ENCODE data around the gene SULT2B1.
"Not testable (repeated sequence)": the region's sequence is repeated elsewhere in the genome, so short reads cannot be mapped to it uniquely, and the experiment has no call there.

The SULT2B1 gene

DNA sequence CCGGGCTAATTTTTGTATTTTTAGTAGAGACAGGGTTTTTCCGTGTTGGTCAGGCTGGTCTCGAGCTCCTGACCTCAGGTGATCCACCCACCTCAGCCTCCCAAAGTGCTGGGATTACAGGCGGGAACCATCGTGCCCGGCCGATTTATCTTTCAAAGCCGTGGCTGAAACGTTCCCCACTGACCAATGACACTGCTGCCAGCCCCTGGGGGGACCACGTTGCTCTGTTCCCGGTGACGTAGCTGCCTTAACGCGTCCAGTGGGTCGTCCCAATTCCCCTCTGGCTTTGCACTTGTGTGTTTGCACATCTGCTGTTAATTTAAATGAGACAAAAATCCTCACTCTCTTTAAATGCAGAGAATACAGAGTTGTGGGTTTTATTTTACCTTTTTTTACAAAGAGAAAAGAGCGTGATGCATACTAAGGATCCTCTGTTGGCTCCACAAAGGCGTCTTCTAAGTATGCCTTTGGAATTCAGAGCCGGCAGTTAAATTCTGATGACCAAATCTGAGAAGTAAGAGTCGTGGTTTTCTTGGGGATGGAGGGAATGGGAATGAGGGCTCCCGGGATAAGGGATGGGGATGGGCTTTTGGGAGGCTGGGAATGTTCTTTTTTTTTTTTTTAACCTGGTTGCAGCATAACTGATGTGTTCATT, 21.8 kb upstream of the SULT2B1 start:
- DNase-seq, result no peak

DNA sequence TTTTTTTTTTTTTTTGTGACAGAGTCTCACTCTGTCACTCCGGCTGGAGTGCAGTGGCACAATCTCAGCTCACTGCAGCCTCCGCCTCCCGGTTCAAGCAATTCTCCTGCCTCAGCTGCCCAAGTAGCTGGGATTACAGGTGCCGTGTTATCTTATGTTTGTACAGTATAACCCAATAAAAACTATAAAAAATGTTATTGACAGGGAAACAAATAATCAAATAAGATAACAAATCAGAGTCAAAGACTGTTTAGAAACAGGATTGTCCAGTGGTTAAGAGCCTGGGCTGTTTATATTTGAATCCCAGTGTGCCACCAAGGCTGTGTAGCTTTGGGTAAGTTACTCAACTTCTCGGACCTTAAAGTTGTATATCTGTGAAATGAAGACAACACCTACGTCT, 21.2 kb upstream of the SULT2B1 start:
- no peak for DNase-seq

DNA sequence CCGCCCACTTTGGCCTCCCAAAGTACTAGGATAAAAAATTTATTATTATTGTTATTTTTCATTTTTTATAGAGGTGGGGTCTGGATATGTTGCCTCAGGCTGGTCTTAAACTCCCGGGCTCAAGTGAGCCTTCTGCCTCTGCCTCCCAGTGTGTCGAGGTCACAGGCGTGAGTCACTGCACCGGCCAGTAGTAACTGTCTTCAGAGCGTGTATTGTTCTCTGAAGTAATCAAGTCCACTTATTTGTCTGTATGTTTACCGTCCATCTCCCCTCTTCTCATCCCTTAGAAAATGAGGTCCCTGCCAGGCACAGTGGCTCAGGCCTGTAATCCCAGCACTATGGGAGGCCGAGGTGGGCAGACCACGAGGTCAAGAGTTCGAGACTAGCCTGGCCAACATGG, 18.2 kb upstream of the SULT2B1 start:
- DNase-seq, result no peak

DNA sequence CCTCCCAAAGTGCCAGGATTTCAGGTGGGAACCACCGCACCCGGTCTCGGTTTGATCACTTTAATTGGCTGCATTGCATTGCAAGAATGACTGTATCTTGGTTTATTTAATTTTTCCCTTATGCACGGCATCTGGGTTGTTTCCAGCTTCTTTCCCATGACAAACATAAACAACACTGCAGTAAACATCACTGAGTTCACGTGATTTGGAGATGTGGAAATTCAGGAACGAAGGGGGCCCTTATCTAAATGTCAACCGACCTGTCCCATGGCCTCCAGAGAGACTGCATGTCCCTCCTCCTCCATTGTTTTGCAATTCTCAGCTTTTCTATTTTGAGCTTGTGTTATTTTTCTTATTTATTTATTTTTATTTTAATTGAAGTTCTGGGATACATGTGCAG, 14.4 kb upstream of the SULT2B1 start:
- DNase-seq, result no peak

DNA sequence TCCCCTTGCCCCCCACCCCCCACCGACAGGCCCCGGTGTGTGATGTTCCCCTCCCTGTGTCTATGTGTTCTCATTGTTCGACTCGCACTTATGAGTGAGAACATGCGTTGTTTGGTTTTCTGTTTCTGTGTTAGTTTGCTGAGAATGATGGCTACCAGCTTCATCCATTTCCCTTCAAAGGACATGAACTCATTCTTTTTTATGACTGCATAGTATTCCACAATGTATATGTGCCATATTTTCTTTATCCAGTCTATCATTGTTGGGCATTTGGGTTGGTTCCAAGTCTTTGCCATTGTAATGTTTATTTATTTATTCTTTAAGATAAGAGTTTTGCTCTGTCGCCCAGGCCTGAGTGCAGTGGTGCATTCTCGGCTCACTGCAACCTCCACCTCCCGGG, 13.9 kb upstream of the SULT2B1 start:
- not testable (repeated sequence) for DNase-seq

DNA sequence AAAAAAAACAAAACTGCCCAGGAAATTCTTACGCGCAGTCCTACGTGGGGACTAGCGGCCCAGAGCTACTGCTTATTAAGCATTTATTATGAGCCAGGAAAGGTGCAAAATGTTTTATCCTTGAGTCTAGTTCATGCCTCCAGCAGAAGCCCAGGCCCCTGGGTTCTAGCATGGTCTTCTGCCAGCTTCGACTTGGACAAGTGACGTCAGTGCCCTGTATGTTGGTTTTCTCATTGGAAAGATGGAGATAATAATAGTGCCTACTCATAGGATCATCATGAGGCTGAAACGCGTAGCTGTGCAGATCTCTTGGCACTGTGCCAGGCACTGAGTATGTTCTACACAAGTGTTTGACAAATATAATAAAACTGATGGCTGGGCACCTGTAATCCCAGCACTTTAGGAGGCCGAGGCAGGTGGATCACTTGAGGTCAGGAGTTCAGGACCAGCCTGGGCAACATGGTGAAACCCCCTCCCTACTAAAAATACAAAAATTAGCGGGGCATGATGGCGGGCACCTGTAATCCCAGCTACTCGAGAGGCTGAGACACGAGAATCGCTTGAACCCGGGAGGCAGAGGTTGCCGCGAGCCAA, 12.4 kb upstream of the SULT2B1 start:
- no peak for DNase-seq

DNA sequence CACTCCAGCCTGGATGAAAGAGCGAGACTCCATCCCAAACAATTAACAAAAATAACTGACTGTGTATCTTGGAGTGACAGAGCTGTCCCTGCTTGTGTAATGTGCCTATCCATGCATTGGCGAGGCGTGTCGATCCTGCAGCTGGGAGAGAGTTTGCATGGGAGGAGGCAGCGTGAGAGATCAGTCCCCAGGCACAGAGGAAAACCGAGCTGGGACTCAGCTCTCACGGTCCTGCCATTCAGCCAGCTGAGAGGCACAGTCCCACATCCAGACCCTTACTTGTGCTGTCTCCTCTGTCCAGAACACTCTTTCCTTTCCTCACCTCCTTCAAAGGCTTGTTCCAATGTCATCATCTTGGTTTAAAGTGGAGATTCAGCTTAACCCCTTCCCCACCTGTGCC, 11.9 kb upstream of the SULT2B1 start:
- DNase-seq, result no peak

DNA sequence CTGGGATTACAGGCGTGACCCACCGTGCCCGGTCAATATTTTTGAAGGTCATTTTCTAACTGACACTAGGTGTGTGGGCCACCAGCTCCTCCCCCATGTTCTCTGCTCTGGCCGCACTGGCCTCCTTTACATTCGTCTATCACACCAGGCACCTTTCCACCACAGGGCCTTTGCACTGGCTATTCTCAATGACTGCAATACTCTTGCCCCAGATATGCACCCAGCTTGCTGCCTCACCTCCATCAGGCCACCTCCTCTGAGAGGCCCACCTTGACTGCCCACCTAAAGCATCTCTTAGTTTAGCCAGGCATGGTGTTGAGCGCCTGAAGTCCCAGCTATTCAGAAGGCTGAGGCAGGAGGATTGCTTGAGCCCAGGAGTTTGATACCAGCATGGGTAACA, 10.2 kb upstream of the SULT2B1 start:
- DNase-seq, result no peak

GRCh38 chr19:48543121-48543710, 8.8 kb upstream of the SULT2B1 start:
- no peak for DNase-seq

DNA sequence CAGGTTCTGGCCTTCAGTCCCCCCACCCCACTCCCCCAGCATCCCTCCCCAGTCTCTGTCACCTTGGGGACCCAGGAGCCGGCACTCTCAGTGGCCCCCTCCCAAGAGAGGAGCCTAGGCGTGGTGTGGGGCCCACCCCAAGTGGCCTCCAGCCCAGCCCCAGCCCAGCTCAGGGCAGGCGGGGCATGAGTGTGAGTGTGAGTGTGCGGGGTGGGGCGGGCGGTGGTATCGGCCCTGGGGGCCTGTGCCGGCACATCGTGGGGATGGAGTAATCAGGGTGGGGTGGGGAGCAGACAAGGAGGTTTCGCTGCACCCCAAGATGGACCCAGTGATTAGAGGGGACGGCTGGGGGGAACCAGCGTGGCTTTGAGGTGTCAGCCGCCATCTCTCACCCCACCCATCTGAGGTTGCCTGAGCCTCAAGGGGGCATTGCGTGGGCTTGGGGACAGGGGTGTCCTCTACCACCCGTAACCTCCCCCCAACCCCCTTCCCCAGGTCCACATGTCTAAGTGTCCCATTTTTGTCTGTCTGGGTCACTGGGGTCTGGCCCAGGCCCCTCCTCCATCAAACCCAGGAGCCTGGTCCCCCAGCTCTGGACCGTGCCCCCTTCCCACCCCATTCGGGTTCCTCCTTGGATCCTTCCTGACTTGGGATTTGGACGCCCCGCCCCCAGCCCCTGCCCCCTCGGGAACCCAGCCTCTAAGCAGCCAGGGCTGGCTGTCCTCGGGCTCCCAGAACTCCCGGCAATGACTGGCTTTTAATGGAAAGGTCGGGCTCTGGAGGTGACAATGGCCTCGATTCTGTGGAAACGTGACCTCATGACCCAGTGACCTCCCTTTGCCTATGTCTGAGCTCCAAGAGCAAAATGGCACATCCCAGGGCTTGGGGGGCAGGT, 6.9 kb upstream of the SULT2B1 start:
- no peak for DNase-seq

GRCh38 chr19:48547722-48548121, 4.2 kb upstream of the SULT2B1 start:
- no peak for DNase-seq

- DNase-seq, result no peak
Measured at GRCh38 chr19:48548253-48548911, 3.6 kb upstream of the SULT2B1 start.

DNA sequence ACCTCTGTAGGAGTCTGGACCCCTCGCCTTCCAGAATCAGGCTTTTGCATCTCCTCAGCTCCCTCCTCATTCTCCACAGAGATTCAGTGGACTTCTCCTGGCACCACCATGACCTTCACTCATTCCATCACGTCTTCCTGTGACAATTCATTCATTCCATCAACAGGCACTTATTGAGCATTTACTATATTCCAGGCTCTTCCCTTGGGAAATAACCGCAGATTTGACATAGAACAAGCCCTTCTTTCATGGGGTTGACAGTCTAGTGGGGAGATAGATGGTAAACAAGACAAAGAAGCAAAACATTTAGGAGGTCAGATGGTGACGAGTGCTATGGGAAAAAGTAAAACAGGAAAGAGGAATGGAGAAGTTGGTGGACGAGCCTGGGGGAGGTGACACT, 2.6 kb upstream of the SULT2B1 start:
- no peak for DNase-seq

- DNase-seq, result no peak
Measured at GRCh38 chr19:48552406-48553322, 692 bp downstream of the SULT2B1 start.

GRCh38 chr19:48553676-48554384, 1.9 kb downstream of the SULT2B1 start:
- DNase-seq, result no peak

- DNase-seq, result no peak
Measured at GRCh38 chr19:48554385-48555091, 2.6 kb downstream of the SULT2B1 start.

DNA sequence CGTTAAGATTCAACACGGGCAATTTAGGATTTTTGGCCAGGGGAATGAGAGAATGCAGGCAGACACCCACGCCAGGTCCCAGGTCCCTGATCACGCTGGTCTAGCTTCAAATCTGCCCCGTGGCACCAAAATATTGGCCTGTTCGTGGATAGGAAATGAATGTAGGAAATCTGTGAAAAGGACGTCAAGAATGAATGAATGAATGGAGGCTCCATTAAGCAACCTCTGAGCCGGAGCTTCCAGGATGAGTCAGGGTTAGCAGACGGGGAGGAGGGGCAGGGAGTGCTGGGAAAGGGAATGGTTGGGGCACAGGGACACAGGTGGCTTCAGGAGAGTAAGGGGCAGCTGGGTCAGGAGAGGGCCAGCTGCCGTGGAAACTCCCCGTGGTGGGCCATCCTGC, 4.2 kb downstream of the SULT2B1 start:
- DNase-seq, result no peak

- no peak for DNase-seq
Measured at GRCh38 chr19:48556825-48557224, 4.9 kb downstream of the SULT2B1 start.

DNA sequence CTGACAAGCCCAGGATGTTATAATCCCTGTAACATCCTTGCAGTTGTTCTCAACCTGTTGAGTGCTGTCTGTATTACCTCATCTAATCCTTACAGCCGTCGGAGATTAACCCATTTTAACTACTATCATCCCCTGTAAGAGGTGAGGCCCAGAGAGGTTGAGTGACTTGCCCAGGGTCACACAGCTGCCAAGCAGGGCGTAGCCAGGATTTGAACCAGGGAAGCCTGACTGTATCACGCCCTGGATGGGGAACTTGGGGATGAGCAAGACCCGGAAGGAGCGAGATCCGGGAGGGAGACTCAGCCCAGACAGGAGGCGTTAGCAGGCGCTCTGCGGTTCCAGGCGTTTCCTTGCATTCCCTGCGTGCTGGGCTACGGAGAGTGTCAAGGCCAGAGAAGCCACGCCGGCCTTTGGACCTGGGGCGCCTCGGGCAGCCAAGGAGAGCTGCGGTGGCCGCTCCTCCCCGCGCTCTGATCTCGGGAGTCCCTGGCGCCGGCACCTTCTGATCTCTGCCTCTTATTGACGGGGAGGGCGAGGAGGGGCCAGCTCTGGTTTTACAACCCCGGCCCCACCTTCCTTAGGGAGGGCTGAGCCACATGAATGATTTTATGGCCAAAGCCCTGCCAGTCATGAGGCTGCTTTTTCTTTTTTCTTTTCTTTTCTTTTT, 6.2 kb downstream of the SULT2B1 start:
- no peak for DNase-seq

DNA sequence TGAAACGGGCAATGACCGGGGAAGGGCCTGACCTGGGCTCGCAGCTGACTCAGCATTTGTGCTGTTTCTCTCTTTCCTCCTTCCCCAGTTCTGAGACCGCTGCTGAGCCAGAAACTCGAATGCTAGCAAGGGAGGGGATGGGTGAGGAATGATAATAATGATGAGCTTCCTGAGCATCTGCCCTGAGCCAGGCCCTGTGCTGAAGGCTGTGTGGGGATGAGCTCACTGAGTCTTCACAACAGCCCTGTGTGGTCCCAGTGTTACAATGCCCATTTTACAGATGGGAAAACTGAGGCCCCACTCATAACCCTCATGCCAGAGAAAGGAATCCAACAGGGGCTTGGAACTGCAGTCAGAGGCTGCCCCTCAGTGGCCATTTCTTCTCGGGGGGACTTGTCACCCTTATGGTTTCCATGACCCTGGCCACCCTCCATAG, 8.1 kb downstream of the SULT2B1 start:
- no peak for DNase-seq

Data from stimulated activated CD4-positive, alpha-beta T cell treated with anti-CD3 and anti-CD28 coated beads, Interleukin-4, amount 100 ng/mL, for 4 hours (primary cell).